Stimulated activated CD8-positive, alpha-beta memory T cell treated with anti-CD3 and anti-CD28 coated beads, Interleukin-4, amount 100 ng/mL, for 4 hours (primary cell): ENCODE measurements around the gene FBXL7.

Experiments
- DNase-seq, 2 donors: peaks; one replicate each; pipeline ENCODE4 v3.0.0-alpha.2; 2020; ENCODE audit warnings: low read depth in 2 of 2, low spot score in 1 of 2

FBXL7 gene

DNA sequence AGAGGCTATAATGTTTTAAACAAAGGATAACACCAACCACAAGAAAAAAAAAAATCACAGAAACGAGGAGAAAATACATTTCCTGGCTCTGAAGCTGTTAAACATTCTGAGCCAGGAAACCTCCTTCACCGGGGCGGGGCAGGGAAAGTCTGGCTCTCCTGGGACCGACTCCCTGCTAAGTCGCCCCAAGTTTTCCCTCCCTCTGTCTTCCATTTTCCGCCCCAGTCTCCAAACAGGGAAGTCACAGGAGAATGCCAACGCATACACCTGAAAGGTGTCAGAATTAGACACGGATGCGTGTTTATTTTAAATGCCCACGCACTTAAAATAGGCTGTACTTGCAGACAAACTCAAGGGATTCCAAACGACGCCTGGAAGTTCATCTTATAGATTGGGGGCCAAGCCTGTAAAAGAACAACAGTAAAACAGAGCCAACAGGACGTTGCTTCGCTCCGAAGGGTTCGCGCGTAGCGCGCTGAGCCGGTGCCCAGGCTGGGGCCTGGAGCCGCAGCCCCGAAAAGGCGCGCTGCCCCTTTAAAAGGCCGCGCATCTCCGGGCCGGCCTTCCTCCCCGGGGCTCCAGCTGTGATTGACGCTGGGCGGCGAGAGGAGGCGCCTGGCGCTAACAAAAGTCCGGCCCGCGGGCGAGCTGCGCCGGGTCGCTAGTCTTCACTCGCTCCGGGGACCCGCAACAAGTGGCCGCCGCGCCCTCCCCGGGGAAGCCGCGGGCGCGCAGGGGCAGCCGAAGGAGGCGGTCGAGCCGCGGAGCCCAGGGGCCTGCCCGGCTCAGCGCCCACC lies at the start of gene FBXL7:
Gene FBXL7 (plus strand): TSS at position 653 of the 797 bp plus-strand sequence.
- no peak for DNase-seq

DNA sequence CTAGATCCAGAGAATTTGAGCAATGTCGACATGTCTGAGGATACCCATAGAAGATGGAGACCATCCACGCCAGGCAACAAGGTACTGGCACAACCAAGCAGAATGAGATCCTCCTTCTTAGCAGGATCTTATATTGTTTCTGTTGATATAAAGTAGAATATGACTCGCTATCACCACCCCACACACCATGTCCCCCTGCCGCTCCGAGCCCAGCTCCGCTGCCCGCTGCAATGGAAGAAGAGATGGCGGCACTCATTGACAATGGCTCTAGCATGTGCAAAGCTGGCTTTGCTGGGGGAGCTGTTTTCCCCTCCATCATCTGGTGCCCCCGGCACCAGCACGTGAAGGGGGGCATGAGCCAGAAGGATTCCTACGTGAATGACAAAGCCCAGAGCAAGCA lies 49.5 kb upstream of the FBXL7 start:
- DNase-seq = no peak

DNA sequence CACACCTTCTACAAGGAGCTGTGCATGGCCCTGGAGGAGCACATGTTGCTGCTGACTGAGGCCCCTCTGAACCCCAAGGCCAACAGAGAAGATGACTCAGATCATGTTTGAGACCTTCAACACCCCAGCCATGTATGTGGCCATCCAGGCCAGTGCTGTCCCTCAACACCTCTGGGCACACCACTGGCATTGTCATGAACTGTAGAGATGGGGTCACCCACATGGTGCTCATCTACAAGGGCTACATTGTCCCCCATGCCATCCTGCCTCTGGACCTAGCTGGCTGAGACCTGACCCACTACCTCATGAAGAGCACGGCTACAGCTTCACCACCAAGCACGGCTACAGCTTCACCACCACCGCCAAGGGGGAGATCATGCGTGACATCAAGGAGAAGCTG lies 49.0 kb upstream of the FBXL7 start:
- no peak for DNase-seq

DNA sequence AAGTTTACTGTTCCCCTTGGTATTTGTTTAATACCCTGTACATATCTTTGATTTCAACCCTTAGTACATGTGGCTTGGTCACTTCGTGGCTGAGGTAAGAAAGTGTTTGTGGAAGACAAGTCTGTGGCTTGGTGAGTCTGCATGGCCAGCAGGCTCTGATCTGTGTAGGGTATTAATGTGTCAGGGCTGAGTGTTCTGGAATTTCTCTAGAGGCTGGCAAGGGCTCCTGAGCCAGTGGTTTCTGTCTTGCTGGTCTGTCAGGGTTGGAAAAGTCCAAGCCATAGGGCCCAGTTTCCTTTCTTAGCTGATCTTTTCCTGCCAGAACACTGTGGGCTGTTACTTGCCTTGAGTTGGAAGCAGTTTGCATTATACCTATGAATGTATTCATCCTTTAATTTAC lies 48.0 kb upstream of the FBXL7 start:
- no peak for DNase-seq

DNA sequence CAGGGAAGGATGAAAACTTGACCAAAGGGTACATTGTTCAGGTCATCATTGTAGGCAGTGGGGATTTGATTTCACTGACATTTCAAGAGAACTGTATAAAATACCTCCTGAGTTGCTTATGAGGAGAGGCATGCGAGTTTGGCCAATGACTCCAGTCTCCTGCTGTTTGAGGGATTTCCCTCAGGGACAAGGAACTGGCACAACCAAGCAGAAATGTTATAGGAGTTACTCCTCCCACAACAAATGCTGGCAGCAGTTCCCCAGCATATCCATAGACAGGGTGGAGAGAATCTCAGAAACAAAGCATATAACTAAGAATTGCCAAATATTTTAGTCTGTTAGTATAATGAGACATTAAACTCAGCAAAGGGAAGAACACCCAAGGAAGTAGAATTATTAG lies 47.2 kb upstream of the FBXL7 start:
- DNase-seq = no peak

DNA sequence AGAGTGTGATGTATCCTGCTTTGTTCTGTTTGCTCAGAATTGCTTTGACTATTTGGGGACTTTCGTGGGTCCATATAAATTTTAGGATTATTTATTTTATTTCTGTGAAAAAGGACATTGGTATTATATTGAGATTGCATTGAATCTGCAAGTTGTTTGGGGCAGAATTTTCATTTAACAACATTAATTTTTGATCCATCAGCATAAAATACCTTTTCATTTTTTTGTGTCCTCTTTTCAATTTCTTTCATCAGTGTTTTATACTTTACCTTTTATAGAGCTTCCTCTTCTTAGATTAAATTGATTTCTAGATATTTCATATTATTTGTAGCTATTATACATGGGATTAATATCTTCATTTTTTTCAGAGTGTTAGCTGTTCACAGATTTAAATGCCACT lies 40.8 kb upstream of the FBXL7 start:
- DNase-seq = no peak

DNA sequence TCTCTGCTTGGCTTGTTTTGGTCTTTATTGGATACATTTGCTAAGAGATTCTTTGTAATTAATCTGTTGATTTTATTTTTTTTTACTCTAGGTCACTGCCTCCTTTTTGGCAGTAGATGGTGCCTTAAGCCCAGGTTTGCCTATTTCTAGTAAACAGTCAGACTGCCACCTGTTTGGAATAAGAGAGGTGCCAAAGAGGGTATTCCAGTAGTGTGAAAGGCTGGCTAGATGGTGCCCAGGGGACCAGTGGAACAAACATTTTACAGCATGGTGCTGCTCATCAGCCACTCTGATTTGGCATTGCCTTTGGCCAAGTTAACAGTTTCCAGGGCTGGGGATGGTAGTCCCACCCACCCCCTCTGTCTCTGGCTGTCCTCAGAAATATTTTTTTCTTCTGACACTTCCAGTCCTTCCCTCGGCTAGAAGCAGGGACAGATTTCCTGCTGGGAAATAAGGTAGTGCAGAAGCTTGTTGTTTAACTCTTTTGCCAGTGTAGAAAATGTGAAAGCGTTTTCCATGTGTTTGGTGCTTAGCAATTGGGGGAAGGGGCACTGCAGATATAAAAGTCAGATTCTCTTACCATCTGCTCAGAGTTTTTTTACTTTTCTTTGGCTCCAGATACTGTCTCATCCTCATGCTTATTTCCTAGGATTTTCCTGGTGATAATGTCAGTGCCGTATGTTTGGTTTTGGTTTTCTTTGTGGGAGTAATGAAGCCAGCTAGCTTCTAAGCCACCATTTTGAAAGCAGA lies 36.6 kb upstream of the FBXL7 start:
- DNase-seq = no peak

DNA sequence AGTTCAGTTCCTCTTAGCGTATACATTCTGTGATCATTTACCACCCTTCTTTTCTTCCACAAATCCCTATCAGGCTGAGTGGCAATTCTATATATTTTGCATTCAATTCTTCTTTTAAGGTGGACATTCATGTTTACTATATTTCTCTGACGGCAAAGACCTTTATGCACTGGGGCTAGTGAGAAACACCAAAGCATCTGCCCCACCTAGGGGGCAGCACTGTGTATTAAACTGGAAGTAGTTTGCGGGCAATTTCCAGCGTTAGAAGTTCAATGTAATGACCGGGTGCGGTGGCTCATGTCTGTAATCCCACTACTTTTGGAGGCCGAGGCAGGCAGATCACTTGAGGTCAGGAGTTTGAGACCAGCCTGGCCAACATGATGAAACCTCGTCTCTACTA lies 27.9 kb upstream of the FBXL7 start:
- no peak for DNase-seq

DNA sequence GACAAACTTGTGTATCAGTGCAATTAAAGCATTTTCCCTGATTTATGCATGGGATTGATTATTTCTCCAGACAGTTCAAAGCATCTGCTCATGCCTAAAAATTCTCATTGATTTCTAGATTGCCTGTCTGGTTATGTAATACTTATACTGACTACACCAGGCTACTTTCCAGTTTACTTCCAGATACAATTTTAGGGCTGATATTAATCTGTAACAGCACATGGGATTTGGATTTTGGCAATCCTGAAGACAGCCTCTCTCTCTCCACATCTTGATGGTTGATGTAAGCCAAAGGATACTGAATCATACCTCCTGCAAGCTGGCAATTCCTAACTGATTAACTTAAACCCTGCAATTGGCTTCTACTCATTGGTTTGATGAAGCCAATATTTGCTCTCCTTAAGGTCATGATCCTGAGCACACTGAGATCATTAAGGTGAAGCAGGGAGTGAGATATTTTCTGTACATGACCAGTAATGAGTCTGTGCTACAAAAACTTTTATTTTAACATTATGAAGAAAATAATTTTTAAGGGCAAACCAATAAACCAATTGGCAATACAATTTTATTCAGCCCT lies 25.7 kb upstream of the FBXL7 start:
- DNase-seq = no peak

DNA sequence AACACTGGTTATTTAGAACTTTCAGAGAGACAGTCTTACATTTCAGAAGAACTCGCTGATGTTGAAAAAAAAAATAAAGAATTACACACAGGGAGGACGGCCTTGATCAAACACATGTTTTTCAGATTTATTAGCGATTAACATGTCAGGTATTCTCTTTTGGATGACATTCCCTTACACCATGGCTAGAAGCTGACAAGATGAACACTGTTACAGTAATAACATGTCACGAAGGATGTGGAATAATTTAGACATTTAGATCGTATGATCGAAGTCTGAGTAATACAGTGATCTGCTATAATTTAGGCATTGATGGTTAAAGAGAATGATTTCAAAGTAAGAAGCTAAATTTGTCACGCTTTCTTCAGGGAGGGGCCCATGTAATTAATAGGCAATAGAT lies 24.6 kb upstream of the FBXL7 start:
- no peak for DNase-seq

DNA sequence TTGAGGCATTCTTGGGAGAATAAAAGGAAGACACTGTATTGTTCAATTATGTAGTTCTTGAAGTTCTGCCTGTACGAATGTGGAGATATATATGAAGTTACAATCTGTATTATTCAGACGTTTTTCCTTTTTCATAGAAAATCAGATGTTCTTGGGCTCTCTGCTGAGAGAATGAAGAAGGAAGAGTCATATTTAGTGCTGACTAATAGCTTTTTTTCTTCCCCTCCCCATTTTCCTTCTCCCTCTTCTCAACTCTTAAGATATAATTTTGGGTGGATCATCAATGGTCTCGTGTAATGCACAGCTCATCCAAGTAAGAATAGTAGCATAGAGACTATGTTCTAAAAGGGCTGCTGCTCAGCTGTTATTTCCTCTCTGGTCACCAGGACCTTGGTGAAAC lies 23.0 kb upstream of the FBXL7 start:
- no peak for DNase-seq

DNA sequence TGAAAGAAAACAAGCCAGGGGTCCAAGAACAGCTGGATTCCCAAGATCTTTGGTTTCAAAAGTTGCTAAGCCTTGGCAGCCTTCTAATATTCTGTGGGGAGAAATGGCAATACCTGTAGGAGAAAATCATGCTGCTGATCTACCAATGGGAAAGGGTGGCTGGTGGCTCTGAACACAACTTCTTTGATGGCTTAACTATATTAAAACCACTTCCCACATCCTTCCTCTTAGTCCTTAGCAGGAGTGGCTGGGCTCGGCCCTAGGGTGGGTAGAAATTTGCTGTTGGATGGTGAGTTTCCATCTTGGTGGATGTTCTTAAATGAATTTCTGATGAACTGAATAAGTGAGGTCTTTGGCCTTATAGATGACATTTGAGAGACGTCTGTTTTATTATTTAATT lies 19.5 kb upstream of the FBXL7 start:
- no peak for DNase-seq

DNA sequence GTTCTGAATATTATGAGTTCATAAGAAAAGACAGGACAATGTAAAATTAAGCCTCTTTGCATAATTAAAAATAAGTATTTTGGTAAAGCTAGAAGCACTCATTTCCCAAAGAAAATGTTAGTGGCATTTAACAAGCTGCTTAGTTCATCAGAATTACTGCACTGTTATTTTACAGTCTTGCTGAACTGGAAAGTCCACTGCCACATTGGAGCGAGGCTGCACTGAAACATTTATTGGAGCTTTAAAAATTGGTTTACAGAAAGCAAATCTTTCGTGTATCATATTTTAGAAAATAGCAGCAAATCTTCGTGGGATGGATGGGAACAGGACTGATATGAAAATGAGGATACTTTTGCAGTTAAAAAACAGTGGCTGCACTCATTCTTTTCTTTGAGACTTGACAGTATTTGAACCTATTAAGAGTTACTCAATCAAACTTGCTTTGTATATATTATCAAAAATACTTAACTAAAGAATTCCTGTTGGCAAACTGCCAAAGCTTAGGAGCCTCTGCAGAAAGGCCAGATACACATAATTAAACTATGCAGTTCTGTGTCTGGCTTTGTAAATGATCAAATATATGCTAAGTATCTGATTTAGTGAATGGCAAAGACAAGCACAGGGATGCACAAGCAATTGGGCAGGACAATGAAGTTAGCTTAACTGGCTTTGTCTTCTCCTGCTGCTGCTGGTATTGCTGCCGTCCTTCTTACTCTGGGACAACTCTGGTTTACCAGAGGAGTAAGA lies 16.5 kb upstream of the FBXL7 start:
- no peak for DNase-seq

DNA sequence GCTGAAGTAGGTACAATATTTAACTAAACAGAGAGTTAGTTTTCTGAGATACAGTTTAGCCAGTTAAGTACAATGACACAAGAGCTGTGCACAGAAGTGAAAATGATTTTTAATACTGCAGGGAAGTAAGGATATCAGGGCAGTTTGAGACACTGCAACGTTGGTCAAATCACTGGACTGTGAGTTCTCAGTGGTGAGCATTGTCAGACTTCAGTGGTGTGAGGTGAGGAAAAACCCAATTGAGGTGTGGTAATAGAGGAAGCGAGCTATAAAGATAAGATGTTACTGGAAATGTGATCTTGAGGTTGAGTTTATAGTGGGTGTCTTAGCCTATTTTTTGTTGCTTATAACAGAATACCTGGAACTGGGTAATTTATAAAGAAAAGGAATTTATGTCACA lies 12.8 kb upstream of the FBXL7 start:
- no peak for DNase-seq

DNA sequence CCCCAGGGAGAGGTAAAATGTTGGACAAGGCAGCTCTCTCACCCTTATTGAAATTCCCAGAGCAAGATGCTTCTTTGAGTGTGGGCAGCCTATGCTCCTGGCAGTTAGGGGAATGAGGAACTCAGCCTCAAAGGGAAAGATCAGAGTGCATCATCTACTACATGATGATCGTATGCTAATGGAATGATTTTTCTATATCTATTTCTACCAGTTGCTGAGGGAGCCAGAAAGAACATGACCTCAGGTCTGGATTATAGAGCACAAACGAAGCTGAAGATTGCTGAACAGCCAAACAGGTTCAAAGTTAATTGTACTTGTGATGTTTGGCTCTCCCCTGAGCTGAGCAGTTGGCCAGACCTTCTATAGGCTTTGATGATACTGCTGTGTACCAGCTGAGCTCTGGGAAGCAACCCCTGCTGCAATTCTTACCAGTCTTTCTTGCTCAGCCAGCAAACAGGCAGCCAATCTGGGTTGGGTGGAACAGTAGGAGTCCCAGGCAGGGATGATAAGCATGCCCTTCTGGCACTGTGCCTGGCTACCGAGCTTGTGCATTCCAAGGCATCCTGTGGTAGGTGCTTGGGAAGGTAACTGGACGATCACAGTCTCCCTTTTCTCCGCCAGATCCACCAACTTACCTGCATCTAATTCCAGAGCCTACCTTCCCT lies 10.3 kb upstream of the FBXL7 start:
- no peak for DNase-seq

DNA sequence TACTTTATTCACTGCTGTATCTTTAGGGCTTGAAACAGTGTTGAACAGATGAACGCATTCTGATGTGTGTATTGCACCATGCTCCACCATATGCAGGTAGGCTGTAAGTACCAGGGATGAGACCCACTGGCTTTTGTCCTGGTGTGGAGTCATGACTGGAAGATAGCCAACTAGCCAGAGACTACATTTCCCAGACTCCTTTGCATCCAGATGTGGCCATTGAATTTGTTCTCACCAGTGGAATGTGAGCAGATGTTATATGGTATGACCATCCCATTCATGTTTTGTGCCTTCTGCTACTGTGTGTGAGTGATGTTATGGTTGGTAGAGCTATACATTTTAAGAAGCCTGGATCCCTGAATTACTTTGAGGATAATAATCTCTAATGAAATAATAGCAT lies 7.4 kb upstream of the FBXL7 start:
- DNase-seq = no peak

DNA sequence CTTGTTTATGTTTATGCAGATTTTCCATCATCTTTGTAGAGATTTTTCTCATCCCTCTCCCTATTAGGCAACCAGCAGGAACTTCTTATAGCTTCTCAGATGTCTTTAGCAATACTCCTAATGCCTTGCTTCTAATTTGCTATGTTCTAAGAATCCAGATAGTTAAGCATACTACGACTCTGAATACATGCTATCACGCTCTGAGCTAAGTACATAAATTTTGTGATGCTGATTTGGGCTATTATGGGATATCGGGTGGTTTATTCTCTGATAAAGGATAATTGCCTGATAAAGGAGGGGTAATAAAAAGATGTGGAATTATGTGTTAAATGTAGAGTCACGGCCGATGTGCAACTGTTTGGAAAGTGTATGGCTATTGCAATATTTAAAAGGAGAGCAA lies 6.5 kb upstream of the FBXL7 start:
- DNase-seq = no peak

DNA sequence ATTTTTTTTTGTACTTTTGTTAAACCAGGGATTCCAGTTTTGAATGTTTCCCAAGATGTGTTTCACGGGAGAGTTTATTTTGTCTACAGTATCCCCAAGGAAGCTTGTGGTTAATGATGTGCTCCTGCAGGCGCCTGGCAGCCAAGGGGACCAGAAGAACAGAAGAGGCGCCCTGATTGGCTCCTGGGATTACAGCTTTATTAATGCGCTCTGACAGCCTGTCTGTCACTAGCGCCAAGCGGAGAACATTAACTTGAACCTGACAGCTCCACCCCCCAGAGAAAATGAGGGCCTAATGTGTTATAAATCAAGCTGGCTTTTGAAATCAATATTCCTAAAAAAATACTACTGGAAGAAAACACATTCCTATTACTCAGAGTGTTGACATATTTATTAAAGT lies 5.0 kb upstream of the FBXL7 start:
- DNase-seq = no peak

DNA sequence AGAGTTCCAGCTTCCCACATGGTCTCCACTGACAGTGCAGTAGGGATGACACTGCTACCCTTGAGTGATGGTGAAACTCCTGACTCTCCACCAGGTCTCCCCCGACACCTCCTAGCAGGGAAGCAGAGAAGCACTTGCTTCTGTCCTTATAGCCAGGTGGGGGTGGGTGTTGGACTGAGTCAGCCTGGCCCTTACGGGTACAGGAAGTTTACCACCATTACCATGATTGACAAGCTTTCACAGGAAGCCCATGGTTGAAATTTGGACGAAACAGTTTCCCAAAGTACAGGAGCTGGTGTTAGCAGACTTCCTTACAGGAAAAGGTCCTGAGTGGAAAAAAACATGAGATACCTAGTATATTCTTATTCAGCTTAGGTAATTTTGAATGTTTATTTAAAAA lies 3.1 kb upstream of the FBXL7 start:
- no peak for DNase-seq

DNA sequence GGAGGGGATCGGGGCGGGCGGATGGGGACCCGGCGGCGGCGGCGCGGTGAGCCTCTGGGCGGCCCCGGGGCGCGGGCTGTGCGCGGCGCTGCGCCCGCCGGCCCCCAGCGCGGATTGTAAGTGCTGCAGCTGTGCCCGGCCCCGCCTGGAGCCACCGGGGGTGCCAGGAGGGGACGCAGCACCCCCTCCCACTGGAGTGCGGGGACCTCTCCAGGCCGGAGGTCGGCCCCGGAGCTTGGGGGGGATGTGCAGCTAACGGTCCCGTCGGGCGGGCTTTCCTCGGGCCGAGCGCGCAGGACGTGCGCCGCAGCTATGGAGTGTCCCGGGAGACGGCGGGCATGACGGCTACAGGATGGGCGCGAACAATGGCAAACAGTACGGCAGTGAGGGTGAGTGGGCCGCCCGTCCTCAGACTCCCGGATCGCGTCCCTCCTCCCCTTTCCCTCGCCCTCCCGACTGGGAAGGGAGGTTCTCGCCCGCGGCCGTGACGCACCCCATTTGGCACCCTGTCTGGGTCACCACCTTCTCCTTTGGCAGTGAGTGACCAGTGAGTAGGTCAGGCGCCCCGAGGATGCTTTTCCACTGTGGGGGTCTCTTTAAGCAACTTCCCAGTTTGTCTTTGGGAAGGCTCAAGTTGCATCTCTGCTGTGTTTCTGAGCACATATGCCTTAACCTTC lies 483 bp downstream of the FBXL7 start:
- no peak for DNase-seq
